ENCODE results near the gene ARRB1. TPM values are rescaled to one million over a fixed set of nuclear protein-coding genes. Genes with fewer than 3 reads are reported as not detected.

ARRB1 gene
- polyA plus RNA-seq, 1 of the 3 experiments (the other 2 are of a cell fraction): 7.0 TPM

GRCh38 chr11:75325713-75326438 lies 25.6 kb downstream of the ARRB1 start (continued):
- TF ChIP-seq CTCF (IDR thresholded peaks at IDR 0.05): no peak
- TF ChIP-seq JUND (IDR thresholded peaks at IDR 0.05): peak; percentile 34; the same call in 1 of the 2 replicates
- TF ChIP-seq FOSL2 (IDR thresholded peaks at IDR 0.05; ENCODE audit: borderline replicate concordance, low read depth): peak; percentile 58; the same call in 1 of the 2 replicates

DNA sequence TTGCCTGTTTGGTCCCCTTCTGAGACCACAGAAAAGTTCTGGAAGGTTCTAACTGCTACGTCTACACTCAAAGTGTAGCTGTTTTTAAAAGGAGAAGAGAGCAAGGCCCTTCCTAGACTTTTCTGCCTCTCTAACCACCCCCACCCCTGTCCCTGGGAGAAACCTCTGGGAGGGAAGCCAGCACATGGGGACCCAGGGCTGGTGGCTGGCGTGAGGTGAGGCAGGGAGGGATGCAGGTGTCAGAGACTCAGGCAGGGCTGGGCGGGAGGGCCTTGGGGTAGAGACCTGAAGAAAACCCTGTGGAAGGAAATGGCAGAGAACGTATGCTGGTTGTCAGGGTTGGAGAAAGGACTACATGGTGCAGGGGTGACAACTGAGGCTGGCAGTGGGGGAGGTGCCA lies 26.7 kb downstream of the ARRB1 start:
- WGBS (ENCODE audit: low lambda C conversion rate): 93% methylated on average over 4 of the region's 4 CpGs
- H3K9ac ChIP-seq: no peak overlapping the region
- no peaks in the 10 kb centered on the region for H3F3A ChIP-seq (replicated peaks; ENCODE audit: insufficient read depth)
- ChIA-PET CTCF (no interaction called here), POLR2A (no interaction called here)
- H3K4me1 ChIP-seq (ENCODE audit: control insufficient read depth in 1 of 2, insufficient read depth in 2 of 2, low read depth in 1 of 2, low read length in 1 of 2): peaks cover 11 to 23% of the 10 kb centered on the region in 2 experiments; a peak in 2 of 4 replicates
- H3K27ac ChIP-seq (ENCODE audit: low read depth in 2 of 2, low read length in 1 of 2): no peak overlapping the region
- DNase-seq: no peak
- TF ChIP-seq RAD21 (IDR thresholded peaks at IDR 0.05; ENCODE audit: low read length): no peak
- TF ChIP-seq USF1 (IDR thresholded peaks at IDR 0.05; ENCODE audit: borderline replicate concordance, low read depth): no peak
- TF ChIP-seq SIN3A (IDR thresholded peaks at IDR 0.05; ENCODE audit: borderline replicate concordance, low read depth, low read length): no peak
- TF ChIP-seq MEF2A (IDR thresholded peaks at IDR 0.05; ENCODE audit: borderline replicate concordance, low read depth): no peak
- no peaks in the 10 kb centered on the region for H4K20me1 ChIP-seq (ENCODE audit: insufficient read depth)
- H3K36me3 ChIP-seq (replicated peaks in 1 of 2; ENCODE audit: control insufficient read depth in 1 of 2, insufficient read depth in 2 of 2, low read length in 1 of 2): no peaks in the 10 kb centered on the region
- H3K9me3 ChIP-seq: no peaks in the 10 kb centered on the region
- H2AFZ ChIP-seq (ENCODE audit: low read depth): no peak overlapping the region
- H3K4me3 ChIP-seq (ENCODE audit: low read depth in 2 of 2, low read length in 1 of 2): no peak overlapping the region
- no peaks in the 10 kb centered on the region for H3K27me3 ChIP-seq (ENCODE audit: insufficient read depth)
- H3K4me2 ChIP-seq: no peak overlapping the region
- H3K9me2 ChIP-seq: no peaks in the 10 kb centered on the region
- no peaks in the 10 kb centered on the region for H3K79me2 ChIP-seq (ENCODE audit: insufficient read depth)

- no peaks in the 10 kb centered on the region for H3K27me3 ChIP-seq (ENCODE audit: insufficient read depth)
- H3K79me2 ChIP-seq (ENCODE audit: insufficient read depth): no peaks in the 10 kb centered on the region
- no peak overlapping the region for H3K4me3 ChIP-seq (ENCODE audit: low read depth in 2 of 2, low read length in 1 of 2)
- no peak overlapping the region for H3K27ac ChIP-seq (ENCODE audit: low read depth in 2 of 2, low read length in 1 of 2)
- H3K4me1 ChIP-seq (ENCODE audit: control insufficient read depth in 1 of 2, insufficient read depth in 2 of 2, low read depth in 1 of 2, low read length in 1 of 2): peaks cover 11 to 25% of the 10 kb centered on the region in 2 experiments; a peak in 2 of 4 replicates
- POLR2A ChIA-PET: no interaction called here
- CTCF ChIA-PET: interaction anchor here (0.7 to 1.6 kb wide), 4 partner anchors 17 to 64 kb away, joined by 3 to 7 read pairs (median 4); no protein-coding TSS in a partner anchor
- H3K9me3 ChIP-seq: no peaks in the 10 kb centered on the region
- H3K4me2 ChIP-seq: no peak overlapping the region
- no peak overlapping the region for H3K9ac ChIP-seq
- DNase-seq: no peak
- no peaks in the 10 kb centered on the region for H4K20me1 ChIP-seq (ENCODE audit: insufficient read depth)
- 96% methylated on average over 7 of the region's 12 CpGs for WGBS (ENCODE audit: low lambda C conversion rate)
- H3K9me2 ChIP-seq: no peaks in the 10 kb centered on the region
- H3F3A ChIP-seq (replicated peaks; ENCODE audit: insufficient read depth): no peaks in the 10 kb centered on the region
- no peaks in the 10 kb centered on the region for H3K36me3 ChIP-seq (replicated peaks in 1 of 2; ENCODE audit: control insufficient read depth in 1 of 2, insufficient read depth in 2 of 2, low read length in 1 of 2)
- TF ChIP-seq SIN3A (IDR thresholded peaks at IDR 0.05; ENCODE audit: borderline replicate concordance, low read depth, low read length) (no peak), FOSL2 (IDR thresholded peaks at IDR 0.05; ENCODE audit: borderline replicate concordance, low read depth) (no peak), RCOR1 (IDR thresholded peaks at IDR 0.05; ENCODE audit: low read length) (no peak)
- TF ChIP-seq, protein P1, sequence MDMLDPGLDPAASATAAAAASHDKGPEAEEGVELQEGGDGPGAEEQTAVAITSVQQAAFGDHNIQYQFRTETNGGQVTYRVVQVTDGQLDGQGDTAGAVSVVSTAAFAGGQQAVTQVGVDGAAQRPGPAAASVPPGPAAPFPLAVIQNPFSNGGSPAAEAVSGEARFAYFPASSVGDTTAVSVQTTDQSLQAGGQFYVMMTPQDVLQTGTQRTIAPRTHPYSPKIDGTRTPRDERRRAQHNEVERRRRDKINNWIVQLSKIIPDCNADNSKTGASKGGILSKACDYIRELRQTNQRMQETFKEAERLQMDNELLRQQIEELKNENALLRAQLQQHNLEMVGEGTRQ (IDR thresholded peaks at IDR 0.05; ENCODE audit: borderline replicate concordance, low read depth, low read length): no peak
- no peak overlapping the region for H2AFZ ChIP-seq (ENCODE audit: low read depth)
These were observed 27.3 kb downstream of the ARRB1 start for GRCh38 chr11:75324189-75324588.

Data from SK-N-SH (cell line).